GM21576 (cell line): ENCODE data around the gene SUSD4.
"Not testable (repeated sequence)": the region's sequence is repeated elsewhere in the genome, so short reads cannot be mapped to it uniquely, and the experiment has no call there.

Experiments used
- ATAC-seq: cut with Tn5 transposase; IDR thresholded peaks from one replicate; pipeline ENCODE4 v1.9.1; 2021; ENCODE audit warnings: mild to moderate bottlenecking, moderate library complexity; ENCODE audit not compliant: unreplicated experiment

The SUSD4 gene, protein sequence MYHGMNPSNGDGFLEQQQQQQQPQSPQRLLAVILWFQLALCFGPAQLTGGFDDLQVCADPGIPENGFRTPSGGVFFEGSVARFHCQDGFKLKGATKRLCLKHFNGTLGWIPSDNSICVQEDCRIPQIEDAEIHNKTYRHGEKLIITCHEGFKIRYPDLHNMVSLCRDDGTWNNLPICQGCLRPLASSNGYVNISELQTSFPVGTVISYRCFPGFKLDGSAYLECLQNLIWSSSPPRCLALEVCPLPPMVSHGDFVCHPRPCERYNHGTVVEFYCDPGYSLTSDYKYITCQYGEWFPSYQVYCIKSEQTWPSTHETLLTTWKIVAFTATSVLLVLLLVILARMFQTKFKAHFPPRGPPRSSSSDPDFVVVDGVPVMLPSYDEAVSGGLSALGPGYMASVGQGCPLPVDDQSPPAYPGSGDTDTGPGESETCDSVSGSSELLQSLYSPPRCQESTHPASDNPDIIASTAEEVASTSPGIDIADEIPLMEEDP

DNA sequence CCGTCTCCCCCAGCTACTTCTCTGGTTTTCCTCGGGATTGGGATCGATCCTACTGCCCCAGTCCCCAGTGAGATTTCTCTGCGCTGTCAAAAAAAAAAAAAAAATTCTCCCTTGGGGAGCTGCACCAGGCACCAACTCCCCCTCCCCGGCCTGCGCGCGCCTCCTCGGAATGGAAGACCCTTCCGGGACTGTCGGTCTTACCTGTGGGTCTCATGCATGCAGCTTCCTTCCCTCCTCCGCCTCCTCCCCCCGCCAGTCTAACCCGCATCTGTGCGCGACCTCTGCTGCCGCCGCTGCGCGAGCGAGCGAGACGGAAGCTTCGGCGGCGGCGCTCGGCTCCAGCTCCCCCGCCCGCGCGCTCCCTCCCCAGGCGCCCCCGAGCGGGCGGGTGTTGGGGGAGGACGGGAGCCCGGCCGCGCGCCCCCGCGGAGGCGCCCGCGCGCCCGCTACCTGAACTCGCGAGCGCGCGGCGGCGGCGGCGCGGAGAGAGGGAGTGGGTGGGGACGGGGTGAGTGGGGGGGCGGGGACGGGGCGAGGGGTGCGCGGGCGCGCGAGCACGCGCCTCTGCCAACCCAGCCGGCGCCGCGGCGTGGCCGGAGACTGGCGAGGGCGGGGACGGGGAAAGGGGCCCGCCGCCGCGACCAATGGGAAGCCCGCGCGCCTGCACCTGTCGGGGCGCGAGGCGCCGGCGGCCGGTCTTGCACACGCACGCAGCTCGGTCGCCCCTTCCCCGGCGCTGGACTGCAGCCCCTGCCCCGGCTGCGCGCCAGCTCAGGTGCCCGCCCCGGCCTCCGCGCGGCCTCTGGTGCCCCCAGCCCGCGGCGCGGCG lies at the start of gene SUSD4:
Gene SUSD4, minus strand, starts transcription at position 321 of the 829 bp plus-strand sequence. CDS start 751 bp downstream, outside the sequence.
- no peak for ATAC-seq

DNA sequence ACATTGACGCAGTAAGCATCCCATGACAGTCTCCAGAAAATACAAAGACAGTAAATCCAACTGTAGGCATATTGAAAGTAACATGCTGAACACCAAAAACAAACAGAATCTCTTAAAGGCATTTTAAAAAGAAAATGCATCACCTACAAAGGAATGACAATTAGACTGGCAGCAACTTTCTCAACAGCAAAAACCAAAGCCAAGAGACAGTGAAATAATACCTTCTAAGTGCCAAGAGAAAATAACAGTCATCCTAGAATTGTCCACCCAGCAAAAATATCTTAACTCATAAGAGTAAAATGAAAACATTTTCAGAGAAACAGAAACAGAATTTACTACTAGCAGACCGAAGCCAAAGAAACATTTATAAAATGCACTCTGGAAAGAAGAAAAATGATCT lies 49.2 kb upstream of the SUSD4 start:
- no peak for ATAC-seq

DNA sequence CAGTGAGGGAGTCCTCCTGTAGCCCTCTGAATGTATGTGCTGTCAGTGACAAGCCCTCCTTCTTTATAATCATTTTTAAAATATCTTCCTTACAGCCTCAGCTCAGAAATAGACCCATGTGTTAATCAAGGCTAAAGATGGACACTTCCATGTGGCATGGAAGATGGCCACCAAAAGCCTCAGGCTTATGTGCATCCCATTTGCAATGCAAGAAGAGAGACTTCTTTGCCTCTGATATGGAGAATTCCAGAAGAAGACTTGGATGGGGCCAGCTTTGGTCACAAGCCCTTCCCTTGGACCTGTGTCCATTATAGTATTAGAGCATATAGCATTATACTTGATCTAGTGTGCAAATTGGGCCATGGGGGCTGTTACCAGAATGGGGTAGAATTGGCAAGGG lies 47.7 kb upstream of the SUSD4 start:
- ATAC-seq = no peak

DNA sequence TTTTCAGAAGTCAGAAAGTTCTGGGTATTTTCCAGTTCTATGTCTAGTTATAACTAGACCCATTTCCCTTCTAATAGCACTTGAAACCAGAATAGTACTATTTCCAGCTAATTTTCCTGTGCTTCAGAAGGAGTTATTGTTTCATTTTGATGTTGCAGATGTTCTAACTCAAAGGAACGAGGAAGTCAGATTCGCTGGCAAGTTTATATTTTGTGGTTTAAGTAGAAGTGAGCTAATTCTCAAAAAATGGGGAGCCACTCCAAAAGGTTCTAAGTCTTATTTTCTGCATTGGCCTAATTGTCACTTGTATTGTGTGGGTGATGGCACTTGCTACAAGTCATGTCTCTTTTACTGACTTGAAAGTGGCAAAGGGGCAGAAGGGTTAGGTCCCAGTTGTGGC lies 47.3 kb upstream of the SUSD4 start:
- ATAC-seq = no peak

DNA sequence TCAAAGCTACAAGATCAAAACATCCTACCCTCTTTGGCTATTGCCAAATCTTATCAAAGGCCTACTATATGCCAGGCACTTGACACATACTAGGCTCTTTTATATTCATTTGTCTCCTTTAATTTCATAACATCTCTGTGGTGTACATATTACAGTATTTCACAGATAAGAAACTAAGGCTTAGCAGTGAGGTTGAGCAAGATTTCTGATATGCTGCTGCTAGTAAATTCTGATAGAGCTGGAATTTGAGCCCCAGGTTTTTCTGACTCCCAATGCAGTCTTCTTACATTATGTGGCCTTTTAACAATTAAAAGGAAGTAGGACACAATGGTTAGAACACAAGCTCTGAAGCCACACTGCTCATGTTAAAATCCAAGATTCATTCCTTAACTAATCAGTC lies 46.1 kb upstream of the SUSD4 start:
- ATAC-seq = no peak

DNA sequence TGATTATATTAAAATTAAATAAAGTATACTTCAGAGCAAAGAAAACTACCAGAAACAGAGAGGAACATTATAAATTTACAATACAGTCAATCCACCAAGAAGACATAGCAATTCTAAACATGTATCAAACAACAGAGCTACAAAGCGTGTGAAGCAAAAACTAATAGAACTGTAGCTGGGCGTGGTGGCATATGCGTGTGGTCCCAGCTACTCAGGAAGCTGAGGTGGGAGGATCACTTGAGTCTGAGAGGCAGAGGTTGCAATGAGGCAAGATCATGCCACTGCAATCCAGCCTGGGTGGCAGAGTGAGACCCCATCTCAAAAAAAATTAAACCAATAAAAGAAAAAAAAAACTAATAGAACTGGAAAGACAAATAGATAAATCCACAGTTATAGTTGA lies 41.5 kb upstream of the SUSD4 start:
- no peak for ATAC-seq

DNA sequence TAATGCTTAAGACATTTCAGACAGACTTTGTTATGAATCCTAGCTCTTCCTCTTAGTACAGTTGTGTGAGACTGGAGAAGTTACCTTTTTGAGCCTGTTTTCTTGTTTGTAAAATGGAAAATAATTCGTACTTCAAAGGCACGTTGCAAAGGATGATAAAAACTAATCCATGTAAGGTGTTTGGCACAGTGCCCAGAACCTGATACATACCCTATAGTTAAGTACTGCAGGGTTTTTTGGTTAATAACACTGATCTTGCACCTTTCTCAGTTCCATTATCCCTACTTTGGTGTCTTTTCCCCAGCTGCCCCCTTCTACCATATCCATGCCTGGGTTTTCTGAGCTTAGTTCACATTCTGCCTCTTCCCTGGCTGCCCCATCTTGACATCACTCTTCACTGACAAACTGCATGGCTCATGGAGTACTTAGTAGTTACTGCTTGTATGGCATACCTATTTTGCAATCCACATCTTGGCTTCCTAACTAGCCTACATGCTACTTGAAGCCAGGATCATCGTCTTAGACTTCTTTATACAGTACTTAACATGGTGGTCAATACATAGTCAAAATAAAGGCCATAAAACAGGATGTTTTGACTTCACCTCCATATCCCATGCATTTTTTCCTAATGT lies 39.3 kb upstream of the SUSD4 start:
- no peak for ATAC-seq

DNA sequence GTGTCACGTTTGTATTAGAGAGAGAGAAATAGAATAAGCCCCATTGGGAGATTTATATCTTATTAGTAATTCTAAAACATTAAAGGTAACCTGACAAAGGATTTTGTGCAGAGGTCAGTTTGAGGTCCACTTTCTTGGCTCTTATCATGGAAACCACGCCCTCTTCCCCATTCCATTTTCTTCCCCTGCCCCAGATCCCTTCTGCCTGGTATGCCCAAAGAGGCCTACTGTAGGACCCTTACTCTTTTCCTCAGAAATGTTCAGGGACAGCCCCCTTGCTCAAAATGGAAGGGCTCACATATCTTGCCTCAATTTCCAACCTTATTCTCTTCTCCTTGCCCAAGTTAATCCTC lies 38.8 kb upstream of the SUSD4 start:
- ATAC-seq = no peak

DNA sequence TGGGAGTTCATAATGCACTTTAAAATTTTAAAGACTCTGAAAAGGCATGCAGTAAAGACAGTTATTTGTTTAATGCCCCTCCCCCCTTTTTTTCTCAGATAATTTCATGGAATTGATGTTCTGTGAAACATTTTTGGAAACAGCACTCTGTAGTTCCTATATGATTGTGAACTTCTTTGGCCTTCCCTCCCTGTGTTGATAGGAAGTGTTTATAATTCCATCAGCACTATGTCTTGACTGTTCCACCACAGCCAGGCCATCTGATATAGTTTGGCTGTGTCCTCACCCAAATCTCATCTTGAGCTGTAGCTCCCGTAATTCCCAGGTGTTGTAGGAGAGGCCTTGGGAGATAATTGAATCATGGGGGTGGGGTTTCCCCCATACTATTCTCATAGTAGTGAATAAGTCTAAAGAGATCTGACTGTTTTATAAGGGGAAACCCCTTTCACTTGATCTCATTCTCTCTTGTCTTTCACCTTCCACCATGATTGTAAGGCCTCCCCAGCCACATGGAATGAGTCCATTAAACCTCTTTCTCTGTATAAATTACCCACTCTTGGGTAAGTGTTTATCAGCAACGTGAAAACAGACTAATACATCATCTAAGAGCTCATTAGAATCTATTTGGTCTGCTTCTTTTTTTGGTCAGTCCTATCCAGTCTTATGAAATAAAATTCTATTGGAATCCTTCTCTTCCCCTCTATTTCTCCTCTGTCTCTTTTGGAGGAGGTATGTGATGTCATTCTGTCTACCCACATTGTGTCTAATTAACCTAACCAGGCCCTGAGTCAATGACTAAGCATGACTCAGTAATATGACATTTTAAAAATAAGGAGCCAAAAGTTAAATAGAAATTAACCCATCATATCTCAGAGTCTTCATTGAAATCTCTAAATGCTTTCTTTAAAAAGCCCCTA lies 38.2 kb upstream of the SUSD4 start:
- no peak for ATAC-seq

DNA sequence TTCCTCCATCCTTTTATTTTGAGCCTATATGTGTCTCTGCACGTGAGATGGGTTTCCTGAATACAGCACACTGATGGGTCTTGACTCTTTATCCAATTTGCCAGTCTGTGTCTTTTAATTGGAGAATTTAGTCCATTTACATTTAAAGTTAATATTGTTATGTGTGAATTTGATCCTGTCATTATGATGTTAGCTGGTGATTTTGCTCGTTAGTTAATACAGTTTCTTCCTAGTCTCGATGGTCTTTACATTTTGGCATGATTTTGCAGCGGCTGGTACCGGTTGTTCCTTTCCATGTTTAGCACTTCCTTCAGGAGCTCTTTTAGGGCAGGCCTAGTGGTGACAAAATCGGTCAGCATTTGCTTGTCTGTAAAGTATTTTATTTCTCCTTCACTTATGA lies 35.4 kb upstream of the SUSD4 start:
- ATAC-seq = not testable (repeated sequence)

DNA sequence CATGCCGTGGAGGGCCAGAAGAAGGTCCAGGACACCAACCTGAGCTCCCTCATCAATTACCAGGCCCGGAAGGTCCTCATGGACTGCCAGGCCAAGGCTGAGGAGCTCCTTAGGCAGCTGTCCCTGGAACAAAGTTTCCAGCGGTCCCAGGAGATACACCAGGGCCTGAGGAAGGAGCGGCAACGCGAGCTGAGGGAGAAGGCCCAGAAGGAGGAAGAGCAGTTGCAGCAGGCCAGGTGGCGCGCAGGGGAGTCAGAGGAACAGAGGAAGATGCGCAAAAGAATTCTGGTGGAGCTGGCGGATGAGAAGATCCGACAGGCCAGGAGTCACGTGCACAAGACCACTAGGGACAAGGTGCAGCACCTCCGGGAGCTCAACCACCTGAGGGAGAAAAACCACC lies 30.7 kb upstream of the SUSD4 start:
- no peak for ATAC-seq

DNA sequence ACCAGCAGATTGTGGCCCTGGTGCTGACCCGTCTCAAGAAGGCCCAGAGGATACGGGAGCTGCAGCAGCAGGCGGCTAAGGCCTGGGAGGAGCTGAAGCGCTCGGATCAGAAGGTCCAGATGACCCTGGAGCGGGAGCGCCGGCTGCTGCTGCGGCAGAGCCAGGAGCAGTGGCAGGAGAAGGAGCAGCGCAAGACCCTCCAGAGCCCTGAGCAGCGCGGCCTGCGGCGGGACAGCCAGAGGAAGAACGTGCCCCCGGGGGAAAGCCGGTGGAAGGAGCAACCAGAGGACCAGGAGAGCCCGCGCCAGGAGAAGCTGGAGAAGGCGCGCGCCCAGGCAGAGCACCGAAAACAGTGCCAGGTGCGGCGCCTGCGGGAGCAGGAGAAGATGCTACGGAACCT lies 30.3 kb upstream of the SUSD4 start:
- no peak for ATAC-seq

DNA sequence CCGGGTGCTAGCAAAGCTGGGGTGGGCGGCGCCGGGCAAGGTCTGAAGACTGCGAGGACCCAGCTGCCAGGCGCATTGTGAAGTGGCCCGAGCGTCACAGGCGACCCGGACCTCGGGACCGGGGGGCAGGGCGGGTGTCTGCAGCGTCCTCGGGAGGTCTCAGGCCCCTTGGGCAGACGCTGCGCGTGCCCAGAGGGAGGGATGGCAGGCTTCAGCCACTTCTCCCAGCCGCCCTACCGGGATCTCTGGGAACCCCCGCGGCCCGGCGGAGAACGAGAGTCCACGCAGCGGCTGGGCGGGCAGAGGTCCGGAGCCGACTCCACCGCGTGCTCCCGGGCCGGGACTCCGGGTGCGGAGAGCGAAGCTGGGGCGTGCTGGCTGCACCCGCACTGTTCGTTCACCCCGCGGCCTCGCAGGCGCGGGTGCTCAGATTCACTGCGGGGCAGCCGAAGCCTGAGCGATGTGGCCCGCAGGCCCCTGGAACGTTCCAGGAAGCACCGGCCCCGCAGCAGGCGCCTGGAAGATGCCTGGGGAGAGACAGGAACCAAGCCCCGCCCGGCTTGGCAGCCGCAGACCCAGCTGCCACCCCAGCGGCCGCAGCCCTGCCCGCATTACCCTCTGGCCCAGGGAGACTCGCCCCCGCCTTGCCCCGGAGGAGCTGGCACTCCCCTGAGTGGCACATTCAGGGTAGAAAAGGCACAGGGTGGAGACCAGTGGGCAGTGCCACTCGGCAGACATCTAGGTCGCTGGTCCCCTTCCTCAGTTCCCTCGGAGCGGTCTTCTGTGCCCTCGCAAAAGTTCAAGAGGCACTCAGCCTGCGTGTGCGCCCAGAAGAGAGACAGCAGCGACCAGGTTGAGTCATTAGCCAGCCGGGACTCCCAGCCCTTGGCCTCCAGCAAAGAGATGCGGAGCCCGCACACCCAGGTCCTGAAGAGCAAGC lies 29.6 kb upstream of the SUSD4 start, which contains the start of gene CCDC185:
Gene CCDC185, plus strand, starts transcription at position 141 of the 940 bp plus-strand sequence. Its CDS starts 61 bp downstream, at position 202.
- no peak for ATAC-seq

DNA sequence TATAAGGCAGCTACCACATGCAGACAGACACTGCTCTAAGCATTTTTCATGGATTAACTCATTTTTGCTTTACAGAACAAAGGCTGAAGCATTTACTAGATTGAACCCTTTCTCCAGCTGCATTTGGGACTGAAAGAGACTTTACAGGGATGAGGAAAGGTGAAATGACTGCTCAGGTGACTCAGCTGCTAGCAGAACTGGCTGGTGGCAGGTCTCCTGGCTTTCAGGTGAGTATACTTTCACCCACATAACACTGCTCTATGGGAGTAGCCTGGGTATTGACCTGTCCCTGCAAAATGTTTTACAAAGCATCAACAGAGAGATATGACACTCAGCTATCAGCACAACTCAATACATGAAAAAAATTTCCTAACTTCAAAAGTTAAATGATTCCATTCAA lies 26.6 kb upstream of the SUSD4 start:
- no peak for ATAC-seq

DNA sequence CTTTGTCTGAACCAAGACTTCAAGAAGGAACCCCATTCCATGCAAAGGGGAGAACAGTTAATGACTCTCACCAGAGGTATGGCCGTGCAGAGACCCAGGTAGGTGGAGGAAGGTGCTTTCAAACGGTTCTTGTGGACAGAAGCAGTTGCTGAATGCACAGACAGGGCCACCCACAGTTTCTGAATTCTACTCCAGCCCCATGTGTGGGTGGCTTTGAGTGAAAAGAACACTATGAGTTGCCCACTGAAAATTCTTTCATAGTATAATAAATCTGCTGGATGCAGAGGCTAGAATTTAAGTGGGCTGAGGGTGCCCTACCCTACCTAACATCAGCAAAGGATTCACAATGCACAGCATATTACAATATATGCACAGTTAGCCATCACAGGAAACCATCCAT lies 22.0 kb upstream of the SUSD4 start:
- no peak for ATAC-seq

DNA sequence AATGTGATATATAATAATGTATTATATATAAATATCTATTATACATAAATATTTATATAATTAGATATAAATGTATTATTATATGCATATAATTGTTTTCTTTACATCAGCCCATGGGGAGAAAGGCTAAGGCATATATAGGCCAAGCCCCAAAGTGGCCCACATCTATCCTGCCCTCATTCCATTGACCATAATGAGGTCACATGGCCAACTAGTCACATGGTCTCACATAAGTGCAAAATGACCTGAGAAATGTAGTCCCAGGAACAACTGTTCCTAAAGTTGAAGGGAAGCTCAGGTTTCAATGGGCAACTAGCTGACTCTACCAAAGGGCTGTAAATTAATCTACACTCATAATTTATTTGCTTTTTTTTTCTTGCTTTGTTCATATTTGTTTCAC lies 14.8 kb upstream of the SUSD4 start:
- no peak for ATAC-seq

DNA sequence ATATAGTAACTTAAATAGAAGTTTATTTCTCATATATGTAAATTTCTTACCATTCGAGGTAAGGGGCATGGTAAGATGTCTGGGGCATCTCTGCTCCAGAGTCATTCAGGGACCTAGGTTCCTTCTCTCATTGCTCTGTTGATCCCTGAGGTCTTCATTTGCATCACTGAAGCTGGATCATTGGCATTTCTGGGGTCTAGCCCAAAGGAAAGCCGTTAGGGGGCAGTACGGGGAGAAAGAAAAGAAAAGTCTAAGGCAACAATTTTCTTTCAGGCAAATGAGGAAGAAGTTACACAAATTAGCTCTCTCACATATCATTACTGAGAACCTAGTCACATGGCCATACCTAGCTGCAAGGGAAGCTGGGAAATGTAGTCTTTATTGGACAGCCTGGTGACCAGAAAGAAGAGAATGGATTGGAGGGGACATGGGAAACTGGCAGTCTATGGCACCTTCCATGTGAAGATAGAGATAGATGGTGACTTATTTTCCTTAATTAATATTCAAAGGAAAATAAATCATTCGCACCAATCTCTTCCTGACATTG lies 10.2 kb upstream of the SUSD4 start:
- ATAC-seq = no peak

DNA sequence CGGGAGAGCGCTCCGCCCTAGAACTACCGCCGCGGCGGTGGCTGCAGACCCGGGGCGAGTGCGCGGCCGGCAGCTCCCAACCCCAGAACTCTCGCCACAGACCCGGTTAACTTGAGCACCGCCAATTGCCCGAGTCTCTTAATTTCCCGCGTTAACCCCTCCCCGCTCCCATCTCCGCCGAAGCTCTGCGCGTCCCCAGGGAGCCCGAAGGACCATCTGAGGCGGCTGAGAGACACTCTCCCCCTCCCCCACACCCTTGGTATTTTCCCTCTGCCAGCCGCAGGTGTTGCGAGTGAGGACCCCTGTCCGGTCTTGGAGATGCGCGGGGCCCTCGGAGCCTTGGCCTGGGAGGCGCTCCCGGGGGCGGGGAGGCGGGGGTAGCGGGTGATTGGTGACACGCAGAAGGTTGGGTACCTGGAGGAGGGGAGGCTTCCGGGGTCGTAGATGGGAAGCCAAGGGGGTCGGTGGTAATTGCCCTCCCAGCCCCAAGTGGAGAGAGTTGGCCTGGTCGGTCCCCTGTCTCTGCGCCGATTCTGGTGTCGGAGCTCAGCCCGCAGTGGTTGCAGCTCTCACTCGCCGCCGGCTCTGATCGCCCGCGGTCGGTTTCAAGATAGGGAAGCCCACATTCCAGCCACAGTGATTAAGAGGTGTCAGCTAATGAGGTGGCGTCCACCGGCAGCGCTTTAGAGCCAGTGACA lies 858 bp upstream of the SUSD4 start:
- no peak for ATAC-seq
